SK-N-SH (cell line): ENCODE measurements around the gene IFNG-AS1. TPM values are rescaled to one million over a fixed set of nuclear protein-coding genes. Genes with fewer than 3 reads are reported as not detected.

Experiments
- CTCF ChIA-PET: fragments of 300-600, 350-600 bp; formaldehyde crosslinking; extraction: SDS; loops from one replicate; lab custom pipeline; 2021; lab: Yijun Ruan, JAX
- POLR2A ChIA-PET: fragments of 350-600 bp; sonication (Branson Sonifier 250); formaldehyde crosslinking; extraction: SDS; loops from one replicate; lab custom pipeline; 2020; ENCODE audit warnings: antibody characterized with exemption, inconsistent platforms; lab: Yijun Ruan, JAX
- DNase-seq: peaks from one replicate; pipeline ENCODE4 v3.0.0; 2012
- H2AFZ ChIP-seq: fragments of 200-600 bp; sonication (generic); 2 replicates; pipeline ENCODE4 v1.8.1; 2016; ENCODE audit warnings: antibody characterized with exemption, mild to moderate bottlenecking, low read depth
- H3F3A ChIP-seq: fragments of 200-600 bp; sonication (generic); replicated peaks from 2 replicates; pipeline ENCODE3; 2016; ENCODE audit warnings: antibody characterized with exemption, mild to moderate bottlenecking; ENCODE audit not compliant: insufficient read depth
- H3K27ac ChIP-seq, 2 experiments: fragments of 200-500 bp in 1 of 2; fragments of 200-600 bp in 1 of 2; sonication (Bioruptor generic) in 1 of 2; sonication (generic), shearing (Covaris generic) in 1 of 2; 2 replicates each; pipeline versions ENCODE4 v1.5.1 to v1.6.1; 2014 to 2016; ENCODE audit warnings: low read depth in 2 of 2, inconsistent platforms in 1 of 2, low read length in 1 of 2, mild to moderate bottlenecking in 1 of 2, mixed read lengths in 1 of 2
- H3K27me3 ChIP-seq: fragments of 200-600 bp; sonication (generic), shearing (Covaris generic); 2 replicates; pipeline ENCODE4 v1.6.1; 2016; ENCODE audit warnings: mixed run types; ENCODE audit not compliant: insufficient read depth
- H3K36me3 ChIP-seq, 2 experiments: fragments of 200-500 bp in 1 of 2; fragments of 200-600 bp in 1 of 2; sonication (Bioruptor generic) in 1 of 2; sonication (generic) in 1 of 2; replicated peaks in 1 of 2; 2 replicates each; pipeline versions ENCODE3 to v1.5.1; 2014 to 2016; ENCODE audit warnings: low read length in 1 of 2, mild to moderate bottlenecking in 1 of 2; ENCODE audit not compliant: insufficient read depth in 2 of 2, control insufficient read depth in 1 of 2
- H3K4me1 ChIP-seq, 2 experiments: fragments of 200-500 bp in 1 of 2; fragments of 200-600 bp in 1 of 2; sonication (Bioruptor generic) in 1 of 2; sonication (generic), shearing (Covaris generic) in 1 of 2; 2 replicates each; pipeline versions ENCODE4 v1.5.1 to v1.6.1; 2014 to 2016; ENCODE audit warnings: low read depth in 1 of 2, low read length in 1 of 2, mixed run types in 1 of 2; ENCODE audit not compliant: insufficient read depth in 2 of 2, control insufficient read depth in 1 of 2
- H3K4me2 ChIP-seq: fragments of 200-600 bp; sonication (generic), shearing (Covaris generic); 2 replicates; pipeline ENCODE4 v1.6.1; 2017; ENCODE audit warnings: mixed run types
- H3K4me3 ChIP-seq, 2 experiments: fragments of 200-500 bp in 1 of 2; fragments of 200-600 bp in 1 of 2; sonication (Bioruptor generic) in 1 of 2; sonication (generic), shearing (Covaris generic) in 1 of 2; 2 replicates each; pipeline versions ENCODE4 v1.5.1 to v1.8.1; 2014 to 2016; ENCODE audit warnings: low read depth in 2 of 2, inconsistent platforms in 1 of 2, low read length in 1 of 2, mild to moderate bottlenecking in 1 of 2, mixed read lengths in 1 of 2, moderate library complexity in 1 of 2
- H3K79me2 ChIP-seq: fragments of 200-600 bp; sonication (generic); 2 replicates; pipeline ENCODE4 v1.8.1; 2017; ENCODE audit warnings: mild to moderate bottlenecking; ENCODE audit not compliant: insufficient read depth
- H3K9ac ChIP-seq: fragments of 200-600 bp; sonication (generic); 2 replicates; pipeline ENCODE4 v1.6.1; 2017; ENCODE audit warnings: mixed run types
- H3K9me2 ChIP-seq: fragments of 200-600 bp; sonication (generic); 2 replicates; pipeline ENCODE4 v1.6.1; 2017; ENCODE audit warnings: mixed run types
- H3K9me3 ChIP-seq: fragments of 200-600 bp; sonication (generic); 2 replicates; pipeline ENCODE4 v1.6.1; 2017; ENCODE audit warnings: mixed run types, mild to moderate bottlenecking, moderate library complexity
- H4K20me1 ChIP-seq: fragments of 200-600 bp; sonication (generic); 2 replicates; pipeline ENCODE4 v1.6.1; 2017; ENCODE audit warnings: mild to moderate bottlenecking, mixed run types; ENCODE audit not compliant: insufficient read depth
- CTCF ChIP-seq: fragments of 200-600 bp; sonication (generic); IDR thresholded peaks from 2 replicates; pipeline ENCODE4 v1.6.1; 2017; ENCODE audit warnings: antibody characterized with exemption, mild to moderate bottlenecking, moderate library complexity
- EZH2phosphoT487 ChIP-seq: fragments of 200-600 bp; sonication (generic); IDR thresholded peaks from 2 replicates; pipeline ENCODE4 v1.6.1; 2017; ENCODE audit warnings: low read depth, mixed run types, mild to moderate bottlenecking, antibody characterized with exemption, moderate library complexity, borderline replicate concordance
- FOXM1 ChIP-seq: IDR thresholded peaks from 2 replicates; pipeline ENCODE4 v1.4.0; 2012; ENCODE audit warnings: low read depth, mild to moderate bottlenecking
- GABPA ChIP-seq: IDR thresholded peaks from 2 replicates; pipeline ENCODE4 v1.4.0; 2012; ENCODE audit warnings: low read depth, mild to moderate bottlenecking
- GATA2 ChIP-seq: sonication (generic); formaldehyde crosslinking; IDR thresholded peaks from 2 replicates; pipeline ENCODE4 v1.5.0; 2020; ENCODE audit warnings: mild to moderate bottlenecking, missing genetic modification reagents
- IRF3 ChIP-seq: fragments of 150-350 bp; IDR thresholded peaks from 2 replicates; pipeline ENCODE4 v1.6.1; 2016; ENCODE audit warnings: mild to moderate bottlenecking, low read depth, low read length
- MAX ChIP-seq: IDR thresholded peaks from 2 replicates; pipeline ENCODE4 v1.4.0; 2012; ENCODE audit warnings: low read depth
- MXI1 ChIP-seq: IDR thresholded peaks from 2 replicates; pipeline ENCODE4 v1.6.1; 2012; ENCODE audit warnings: mild to moderate bottlenecking, low read depth, low read length, improper control_type of control experiment
- NFIC ChIP-seq: IDR thresholded peaks from 2 replicates; pipeline ENCODE4 v1.4.0; 2012; ENCODE audit warnings: borderline replicate concordance
- NRF1 ChIP-seq: IDR thresholded peaks from 2 replicates; pipeline ENCODE4 v1.6.1; 2012; ENCODE audit warnings: low read depth, mild to moderate bottlenecking, low read length
- PBX3 ChIP-seq: IDR thresholded peaks from 2 replicates; pipeline ENCODE4; 2012
- RAD21 ChIP-seq: IDR thresholded peaks from 2 replicates; pipeline ENCODE4 v1.6.1; 2012; ENCODE audit warnings: mild to moderate bottlenecking, low read length
- RCOR1 ChIP-seq: fragments of 150-350 bp; IDR thresholded peaks from 2 replicates; pipeline ENCODE4 v1.6.1; 2017; ENCODE audit warnings: antibody characterized with exemption, low read length
- SMC3 ChIP-seq: IDR thresholded peaks from 2 replicates; pipeline ENCODE4 v1.6.1; 2012; ENCODE audit warnings: low read depth, low read length, improper control_type of control experiment
- TAF1 ChIP-seq: IDR thresholded peaks from 2 replicates; pipeline ENCODE4 v1.6.1; 2012; ENCODE audit warnings: low read depth, mild to moderate bottlenecking, low read length, moderate library complexity, borderline replicate concordance
- TCF12 ChIP-seq: IDR thresholded peaks from 2 replicates; pipeline ENCODE4 v1.4.0; 2012
- WGBS: methylation state at CpG from one replicate; pipeline ENCODE4 v1.1.6; 2017; ENCODE audit warnings: low lambda C conversion rate; 5-methylcytosine and 5-hydroxymethylcytosine counted together
- polyA plus RNA-seq, 3 experiments: library from polyadenylated mRNA; depleted of rRNA; stranded (reverse); fragments of >200 nt; gene quantifications; 2 replicates each; pipeline ENCODE4 v1.2.3, GENCODE V29; 2012
- TF ChIP-seq, protein P1 (sequence below): fragments of 150-350 bp; IDR thresholded peaks from 2 replicates; pipeline ENCODE4 v1.6.1; 2017; ENCODE audit warnings: antibody characterized with exemption, low read length, low read depth, borderline replicate concordance

IFNG-AS1 gene
- polyA plus RNA-seq, 1 of the 3 experiments (the other 2 are of a cell fraction), result not detected

DNA sequence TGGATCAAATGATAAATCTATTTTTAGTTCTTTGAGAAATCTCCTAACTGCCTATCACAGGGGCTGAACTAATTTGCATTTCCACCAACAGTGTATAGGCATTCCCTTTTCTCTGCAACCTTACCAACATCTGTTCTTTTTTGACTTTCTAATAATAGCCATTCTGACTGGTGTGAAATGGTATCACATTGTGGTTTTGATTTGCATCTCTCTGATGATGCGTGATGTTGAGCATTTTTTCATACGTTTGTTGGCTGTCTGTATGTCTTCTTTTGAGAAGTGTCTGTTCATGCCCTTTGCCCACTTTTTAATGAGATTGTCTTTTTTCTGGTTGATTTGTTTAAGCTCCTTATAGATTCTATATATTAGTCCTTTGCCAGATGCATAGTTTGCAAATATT, 67.1 kb downstream of the IFNG-AS1 start (continued):
- TF ChIP-seq CTCF, result no peak
- no peak for TF ChIP-seq RAD21
- no peak for TF ChIP-seq SMC3

GRCh38 chr12:68063900-68064590, 74.8 kb downstream of the IFNG-AS1 start:
- no peaks in the 10 kb centered on the region for H3K36me3 ChIP-seq
- H3K27me3 ChIP-seq, result no peaks in the 10 kb centered on the region
- no peaks in the 10 kb centered on the region for H4K20me1 ChIP-seq
- POLR2A ChIA-PET, result no interaction called here
- H3K4me3 ChIP-seq, result no peak overlapping the region
- H3K4me2 ChIP-seq, result no peak overlapping the region
- no peak overlapping the region for H3K27ac ChIP-seq
- H3K79me2 ChIP-seq, result no peaks in the 10 kb centered on the region
- H3K4me1 ChIP-seq, result no peaks in the 10 kb centered on the region
- H3K9ac ChIP-seq, result no peak overlapping the region
- H3K9me2 ChIP-seq, result no peaks in the 10 kb centered on the region
- peaks cover 4% of the 10 kb centered on the region; the same call in 1 of the 2 replicates for H3K9me3 ChIP-seq
- H2AFZ ChIP-seq, result no peak overlapping the region
- H3F3A ChIP-seq, result no peaks in the 10 kb centered on the region
- no peak for DNase-seq
- CTCF ChIA-PET, result interaction anchor here (2.3 kb wide), 1 partner anchor 23 kb away, joined by 5 read pairs; no protein-coding TSS in a partner anchor
- WGBS, result 12% methylated on average over 3 of the region's 6 CpGs
- no peak for TF ChIP-seq SMC3

- CTCF ChIA-PET, result interaction anchor here (2.3 kb wide), 1 partner anchor 24 kb away, joined by 5 read pairs; no protein-coding TSS in a partner anchor
- no peaks in the 10 kb centered on the region for H3K79me2 ChIP-seq
- no peak overlapping the region for H2AFZ ChIP-seq
- POLR2A ChIA-PET, result no interaction called here
- H3K9me2 ChIP-seq, result no peaks in the 10 kb centered on the region
- H3K27me3 ChIP-seq, result no peaks in the 10 kb centered on the region
- no peaks in the 10 kb centered on the region for H3K36me3 ChIP-seq
- TF ChIP-seq TAF1 (no peak), IRF3 (no peak), EZH2phosphoT487 (no peak), TCF12 (no peak), NFIC (no peak), RCOR1 (no peak), GATA2 (CRISPR knock-in tag) (no peak), GABPA (no peak), NRF1 (no peak), FOXM1 (no peak), PBX3 (no peak), CTCF (no peak), MXI1 (no peak), MAX (no peak), SMC3 (no peak)
- TF ChIP-seq, protein P1, sequence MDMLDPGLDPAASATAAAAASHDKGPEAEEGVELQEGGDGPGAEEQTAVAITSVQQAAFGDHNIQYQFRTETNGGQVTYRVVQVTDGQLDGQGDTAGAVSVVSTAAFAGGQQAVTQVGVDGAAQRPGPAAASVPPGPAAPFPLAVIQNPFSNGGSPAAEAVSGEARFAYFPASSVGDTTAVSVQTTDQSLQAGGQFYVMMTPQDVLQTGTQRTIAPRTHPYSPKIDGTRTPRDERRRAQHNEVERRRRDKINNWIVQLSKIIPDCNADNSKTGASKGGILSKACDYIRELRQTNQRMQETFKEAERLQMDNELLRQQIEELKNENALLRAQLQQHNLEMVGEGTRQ, result no peak
- TF ChIP-seq, all 33 proteins: peak for 0
- Histone ChIP-seq H4K20me1 (no peaks in the 10 kb centered on the region), H3K9ac (no peak overlapping the region), H3K27ac (no peak overlapping the region), H3F3A (no peaks in the 10 kb centered on the region), H3K9me3 (peaks cover 4% of the 10 kb centered on the region; the same call in 1 of the 2 replicates), H3K4me3 (no peak overlapping the region), H3K4me2 (no peak overlapping the region), H3K4me1 (no peaks in the 10 kb centered on the region)
- no peak for DNase-seq
- 33% methylated on average over 1 of the region's 1 CpG for WGBS
Measured at GRCh38 chr12:68065163-68065562, 75.9 kb downstream of the IFNG-AS1 start.
